Heart left ventricle (tissue), 13 donors: Measurements from ENCODE around the gene PSEN1.

Experiments used
- POLR2A ChIP-seq, 2 donors: fragments of 450-650 bp; IDR thresholded peaks; one replicate each; pipeline ENCODE4 v1.6.1; 2017; ENCODE audit warnings: antibody characterized with exemption in 2 of 2, mild to moderate bottlenecking in 2 of 2, moderate library complexity in 2 of 2
- TF ChIP-seq, protein P1 (sequence below), 12 donors: fragments of 200-600 bp; sonication (generic) in 4 of 12; IDR thresholded peaks; one replicate each; pipeline versions ENCODE4 v1.5.0 to v1.8.0; 2018 to 2022; ENCODE audit warnings: antibody characterized with exemption in 12 of 12, mild to moderate bottlenecking in 5 of 12
- donor health status: ischemic (EF 13 %, LVEDD 7.1; RV severe dilation, severe dysfunction).
- donor health status: DM: no; HTN: yes; CAD: no.
- donor health status: DM: no; HTN: no; CAD: no.
- donor health status: ischemic (EF 25% LVEDD 6.9; RV normal size, moderate dysfunction).
- donor health status: ischemic (EF 25% LVEDD 5.7; RV mildly dilated, moderate dysfunction).
- donor health status: ischemic (EF 35%, LVEDD 5.7; RV mildly dilated, moderate dysfunction).
- donor health status: nonischemic (EF 11% LVEDD 7.7; RV severe dilation, severe dysfunction).
- donor health status: DM: yes; HTN: yes; CAD: no.
- donor health status: PGD.
- donor health status: ischemic (EF 29% LVEDD 5.4; RV normal size, mild dysfunction).
- donor health status: nonischemic (EF 23%, LVEDD 6.1; RV moderate dilation, normal function).

DNA sequence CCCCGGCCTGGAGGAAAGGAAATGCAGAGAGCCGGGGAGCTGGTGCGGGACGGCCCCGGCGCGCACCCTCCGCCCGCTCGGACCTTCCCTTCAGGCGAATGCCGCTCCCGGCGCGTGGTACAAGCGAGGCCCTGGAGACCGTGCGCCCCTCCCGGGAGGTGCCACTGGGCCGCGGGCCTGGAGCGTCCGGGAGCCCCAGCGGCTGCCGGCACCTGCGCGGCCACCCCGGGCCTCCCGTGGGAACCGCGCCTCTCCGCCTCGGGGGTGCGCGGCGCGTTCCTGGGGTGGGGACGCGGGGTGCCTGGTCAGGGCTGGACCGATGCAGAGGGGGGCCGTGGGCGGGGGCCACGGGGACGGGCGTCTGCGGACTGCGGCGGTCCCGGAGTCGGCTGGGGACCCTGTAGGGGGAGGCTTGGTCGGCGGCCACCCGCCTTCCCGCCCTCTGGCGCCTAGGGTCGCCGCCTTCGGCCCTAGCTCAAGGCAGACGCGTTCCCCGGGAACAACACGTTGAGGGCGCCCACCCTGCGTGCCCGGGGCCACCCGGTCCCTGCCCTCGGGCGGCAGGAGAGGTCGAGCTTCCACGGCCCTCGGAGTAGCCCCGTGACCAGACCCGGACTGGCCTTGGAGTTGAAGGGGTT is 101.6 kb downstream of the PSEN1 start:
- no peak for TF ChIP-seq POLR2A (IDR thresholded peaks at IDR 0.05)
- TF ChIP-seq, protein P1, sequence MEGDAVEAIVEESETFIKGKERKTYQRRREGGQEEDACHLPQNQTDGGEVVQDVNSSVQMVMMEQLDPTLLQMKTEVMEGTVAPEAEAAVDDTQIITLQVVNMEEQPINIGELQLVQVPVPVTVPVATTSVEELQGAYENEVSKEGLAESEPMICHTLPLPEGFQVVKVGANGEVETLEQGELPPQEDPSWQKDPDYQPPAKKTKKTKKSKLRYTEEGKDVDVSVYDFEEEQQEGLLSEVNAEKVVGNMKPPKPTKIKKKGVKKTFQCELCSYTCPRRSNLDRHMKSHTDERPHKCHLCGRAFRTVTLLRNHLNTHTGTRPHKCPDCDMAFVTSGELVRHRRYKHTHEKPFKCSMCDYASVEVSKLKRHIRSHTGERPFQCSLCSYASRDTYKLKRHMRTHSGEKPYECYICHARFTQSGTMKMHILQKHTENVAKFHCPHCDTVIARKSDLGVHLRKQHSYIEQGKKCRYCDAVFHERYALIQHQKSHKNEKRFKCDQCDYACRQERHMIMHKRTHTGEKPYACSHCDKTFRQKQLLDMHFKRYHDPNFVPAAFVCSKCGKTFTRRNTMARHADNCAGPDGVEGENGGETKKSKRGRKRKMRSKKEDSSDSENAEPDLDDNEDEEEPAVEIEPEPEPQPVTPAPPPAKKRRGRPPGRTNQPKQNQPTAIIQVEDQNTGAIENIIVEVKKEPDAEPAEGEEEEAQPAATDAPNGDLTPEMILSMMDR (IDR thresholded peaks at IDR 0.05) = no peak
